Measurements from ENCODE around the gene XG. TPM values are rescaled to one million over a fixed set of nuclear protein-coding genes. Genes with fewer than 3 reads are reported as not detected.
"Not testable (repeated sequence)": the region's sequence is repeated elsewhere in the genome, so short reads cannot be mapped to it uniquely, and the experiment has no call there.

Gene XG
- total RNA-seq = 1 to 10 TPM in 1 of 2 donors, under 1 TPM in 1; 0.38 to 1.0 TPM
- long read RNA-seq, partial matches to known transcripts = 0 of 1 reads
- long read RNA-seq, other reads (novel, unspliced or antisense) = 0 of 1 reads

GRCh38 chrX:2751874-2752300 lies at the start of gene XG:
Gene XG (plus strand): TSS chrX:2752040. CDS start chrX:2752275, 235 bp downstream.
- intact Hi-C loops (cut with DNase I) = not testable (repeated sequence)
- DNase-seq (peak; percentile 24), ATAC-seq (peak; percentile 28 to 57)

DNA sequence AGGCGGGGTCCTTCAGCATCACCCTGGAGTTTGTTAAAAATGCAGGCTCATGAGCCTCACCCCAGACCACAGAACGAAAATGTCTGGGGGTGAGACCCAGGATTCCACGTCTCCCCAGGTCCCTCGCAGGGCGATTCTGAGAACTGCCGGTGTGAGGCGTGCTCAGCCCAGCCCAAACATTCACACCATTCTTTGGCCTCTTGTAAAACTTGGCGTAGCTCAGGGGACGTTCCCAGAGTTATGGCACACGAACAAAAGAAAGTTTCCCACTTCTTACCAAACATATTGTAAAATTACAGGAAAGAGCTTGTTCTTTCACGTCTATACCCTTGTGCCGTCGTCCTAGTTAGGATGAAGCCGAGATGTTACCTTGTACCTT lies 47.9 kb upstream of the XG start:
- DNase-seq (peak; percentile 36), ATAC-seq (peak; percentile 50 to 65)
- intact Hi-C loops (cut with DNase I) = no loop called here

DNA sequence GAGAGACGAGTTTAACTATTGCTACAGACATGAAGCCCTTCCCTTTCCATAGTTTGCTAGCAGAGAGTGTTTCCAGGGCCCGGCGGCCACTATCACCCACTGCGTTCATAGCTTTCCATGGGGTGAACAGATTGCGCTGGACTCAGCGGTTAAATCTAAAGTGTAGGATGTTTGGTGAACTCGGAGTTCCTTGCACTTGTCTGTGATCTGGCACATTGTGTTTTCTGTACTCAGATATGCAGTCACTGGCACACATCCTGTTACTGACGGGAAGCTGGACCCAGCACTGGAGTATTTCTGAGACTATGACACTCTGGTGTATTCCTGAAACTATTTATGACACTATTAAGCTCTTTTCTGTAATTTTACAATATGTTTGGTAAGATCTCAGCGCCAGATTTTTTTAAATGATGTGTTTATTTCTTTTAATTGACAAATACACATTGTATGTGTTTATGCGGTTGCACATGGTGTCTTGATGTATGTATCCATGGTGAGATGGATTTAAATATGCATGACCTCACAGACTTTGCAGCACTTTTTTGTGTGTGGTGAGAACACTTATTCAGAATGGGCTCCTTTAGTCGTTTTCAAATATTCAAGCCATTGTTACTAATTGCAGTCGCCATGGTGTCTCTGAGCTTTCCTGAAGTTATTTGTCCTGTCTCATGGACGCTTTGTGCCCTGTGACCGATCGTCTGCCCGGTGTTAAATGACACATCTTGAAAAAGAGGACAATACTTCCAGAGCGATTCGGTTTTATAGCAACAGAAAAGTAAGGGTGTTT lies 46.6 kb upstream of the XG start:
- peak; percentile 62 to 69 for ATAC-seq
- DNase-seq = peak; percentile 59
- intact Hi-C loops (cut with DNase I) = no loop called here

DNA sequence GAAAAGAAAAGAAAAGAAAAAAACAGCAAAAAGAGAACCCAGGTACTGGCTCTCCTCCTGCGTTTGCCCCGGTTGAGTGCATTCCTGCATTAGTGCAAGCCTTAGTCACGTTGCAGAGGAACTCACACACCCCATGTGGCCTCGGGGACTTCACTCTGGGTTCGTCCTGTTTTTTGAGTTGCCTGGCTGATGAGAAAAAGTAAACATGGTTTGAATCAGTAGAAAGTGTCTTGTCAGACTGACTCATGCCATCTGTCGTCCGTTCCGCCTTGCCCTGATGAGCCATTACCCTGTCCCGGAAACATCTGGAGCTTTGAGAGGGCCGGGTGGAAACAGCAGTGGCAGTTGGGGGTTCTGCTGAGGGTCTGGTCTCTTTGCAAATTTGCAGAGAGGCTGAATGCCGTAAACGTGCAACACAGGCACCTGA lies 44.5 kb upstream of the XG start:
- peak; percentile 54 for DNase-seq
- intact Hi-C loops (cut with DNase I) = no loop called here
- peak; percentile 13 to 57 for ATAC-seq

DNA sequence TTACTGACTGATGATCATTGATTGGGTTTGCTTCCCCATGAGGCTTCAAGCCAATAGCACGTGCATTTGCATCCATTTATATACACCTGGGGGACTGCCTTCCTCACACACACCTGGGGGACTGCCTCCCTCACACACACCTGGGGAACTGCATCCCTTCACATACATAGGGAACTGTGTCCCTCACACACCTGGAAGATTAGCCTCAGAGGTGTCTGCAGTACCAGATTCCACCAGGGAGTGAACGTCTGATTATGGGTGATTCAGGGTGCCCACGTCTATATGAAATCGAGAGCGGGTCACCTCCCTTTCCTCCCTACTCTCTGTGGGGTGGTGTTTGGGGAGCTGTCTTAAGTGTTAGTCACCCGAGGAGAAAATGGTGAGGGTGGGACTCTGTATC lies 43.8 kb upstream of the XG start:
- no peak for ATAC-seq
- intact Hi-C loops (cut with DNase I) = no loop called here
- no peak for DNase-seq

DNA sequence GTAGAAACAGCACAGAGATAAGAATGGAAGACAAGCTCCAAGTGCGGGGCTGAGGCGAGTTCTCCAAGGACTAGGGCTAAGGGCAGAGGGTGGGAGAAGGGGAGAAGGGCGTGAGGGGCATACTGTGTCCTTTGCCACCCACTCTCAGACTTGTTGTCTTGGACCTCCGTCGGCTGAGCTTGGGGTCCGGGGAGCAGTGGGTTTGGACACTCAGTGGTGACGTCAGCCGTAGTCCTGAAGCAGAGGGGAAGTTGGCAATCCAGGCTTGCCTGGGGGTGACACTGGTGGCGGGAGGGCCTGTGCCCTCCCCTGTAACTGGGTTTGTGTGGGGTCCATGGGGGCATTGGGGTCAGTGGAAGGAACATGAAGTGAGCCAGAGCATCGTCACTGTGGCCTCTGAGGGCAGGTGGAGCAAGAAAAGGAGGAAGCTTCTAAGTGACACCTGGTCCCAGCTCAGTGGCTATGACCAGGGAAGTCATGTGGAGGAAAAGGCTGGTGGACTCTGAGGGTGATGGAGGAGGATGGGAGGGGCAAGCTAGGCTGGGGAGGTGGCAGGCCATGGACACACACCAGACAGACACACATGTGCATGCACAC lies 43.1 kb upstream of the XG start:
- intact Hi-C loops (cut with DNase I) = no loop called here
- no peak for ATAC-seq
- DNase-seq = no peak

- no peak for ATAC-seq
- no peak for DNase-seq
- intact Hi-C loops (cut with DNase I) = no loop called here
Measured at GRCh38 chrX:2709556-2709955, 42.3 kb upstream of the XG start.

DNA sequence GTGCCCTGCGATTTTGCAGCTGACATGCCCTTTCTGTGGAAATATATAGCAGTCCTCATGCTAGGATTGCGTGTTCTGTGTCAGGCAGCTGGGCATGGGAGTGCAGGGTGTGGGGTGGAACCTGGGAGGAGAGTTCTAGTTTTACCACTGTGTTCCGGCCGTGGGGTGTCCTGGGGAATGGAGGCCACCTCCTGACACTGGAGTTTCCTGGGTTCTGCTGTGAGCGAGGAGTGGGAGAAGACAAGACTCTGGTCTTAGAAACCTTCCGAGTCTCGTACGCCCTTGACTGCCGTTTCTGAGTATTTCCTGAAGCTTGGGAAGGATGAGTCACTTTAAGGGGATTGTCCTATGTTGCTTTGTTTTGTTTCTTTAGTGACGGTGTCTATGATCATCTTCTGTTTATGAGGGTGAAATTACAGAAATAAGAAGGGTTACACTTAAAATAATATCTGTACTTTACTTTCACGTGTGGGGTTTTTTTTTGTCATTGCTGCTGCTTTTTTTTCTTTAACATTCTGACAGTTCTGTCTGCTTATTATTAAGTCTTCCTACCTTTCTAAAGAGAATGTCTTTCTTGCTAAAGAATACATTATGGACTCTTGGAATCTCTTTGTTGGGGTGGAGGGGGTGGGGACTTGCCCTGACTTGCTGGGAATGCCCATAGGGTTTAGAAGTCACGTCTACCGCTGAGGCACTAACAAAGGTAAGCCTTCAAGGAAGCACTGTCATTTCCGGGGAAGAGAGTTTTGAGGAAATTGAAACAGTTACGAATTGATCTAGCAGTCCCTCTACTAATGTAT lies 41.6 kb upstream of the XG start:
- peak; percentile 21 to 56 for ATAC-seq
- intact Hi-C loops (cut with DNase I) = loop anchor here in 1 of 2 donors (1.0 kb wide), 1 partner anchor 19 kb away; the partner anchor contains the start of gene CD99

GRCh38 chrX:2711441-2711840 lies 40.4 kb upstream of the XG start:
- DNase-seq (no peak), ATAC-seq (no peak)
- intact Hi-C loops (cut with DNase I) = no loop called here

More for the DNA sequence above, 41.6 kb upstream of the XG start:
- no peak for DNase-seq

- no peak for ATAC-seq
- no peak for DNase-seq
- intact Hi-C loops (cut with DNase I) = no loop called here
Measured at GRCh38 chrX:2712428-2712827, 39.4 kb upstream of the XG start.

DNA sequence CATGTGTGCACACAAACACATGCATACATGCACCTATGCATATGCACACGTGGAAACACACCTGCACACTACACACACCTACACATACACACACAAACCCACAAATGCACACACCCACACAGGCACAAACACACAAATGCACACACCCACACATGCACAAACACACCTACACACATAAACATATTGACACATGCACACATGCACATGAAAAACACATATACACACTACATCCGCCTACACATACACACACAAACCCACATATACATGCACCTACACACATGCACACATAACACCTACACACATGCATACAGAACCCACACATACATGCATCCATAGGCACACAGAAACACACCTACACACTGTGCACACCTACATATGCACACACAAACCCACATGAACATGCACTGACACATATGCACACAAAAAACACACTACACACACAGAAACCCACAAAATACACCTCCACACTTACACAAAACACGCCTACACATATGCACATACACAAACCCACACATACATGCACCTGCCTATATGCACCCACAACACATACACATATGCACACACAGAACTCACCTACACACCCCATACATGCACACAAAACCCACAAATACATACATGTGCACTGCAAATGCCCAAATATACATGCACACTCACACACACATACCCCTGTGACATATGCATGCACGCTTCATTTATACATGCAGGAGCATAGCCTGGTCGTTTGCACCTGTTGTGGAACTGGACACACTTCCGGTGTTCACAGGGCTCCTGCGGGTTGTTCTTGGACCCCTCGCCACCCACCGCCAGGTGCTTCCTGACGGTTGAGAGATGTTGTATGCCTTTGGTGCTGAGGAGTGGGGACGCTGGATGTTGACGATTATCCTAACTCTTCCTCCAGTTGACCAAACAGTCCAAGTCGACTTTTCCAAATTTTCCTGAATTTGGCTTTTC lies 38.7 kb upstream of the XG start:
- ATAC-seq (no peak), DNase-seq (no peak)
- intact Hi-C loops (cut with DNase I) = no loop called here

- ATAC-seq = no peak
Measured at GRCh38 chrX:2714551-2714950, 37.3 kb upstream of the XG start.

GRCh38 chrX:2715066-2715600 lies 36.7 kb upstream of the XG start:
- no peak for ATAC-seq
- intact Hi-C loops (cut with DNase I) = no loop called here

More at GRCh38 chrX:2714551-2714950, 37.3 kb upstream of the XG start:
- DNase-seq = no peak
- intact Hi-C loops (cut with DNase I) = no loop called here

DNA sequence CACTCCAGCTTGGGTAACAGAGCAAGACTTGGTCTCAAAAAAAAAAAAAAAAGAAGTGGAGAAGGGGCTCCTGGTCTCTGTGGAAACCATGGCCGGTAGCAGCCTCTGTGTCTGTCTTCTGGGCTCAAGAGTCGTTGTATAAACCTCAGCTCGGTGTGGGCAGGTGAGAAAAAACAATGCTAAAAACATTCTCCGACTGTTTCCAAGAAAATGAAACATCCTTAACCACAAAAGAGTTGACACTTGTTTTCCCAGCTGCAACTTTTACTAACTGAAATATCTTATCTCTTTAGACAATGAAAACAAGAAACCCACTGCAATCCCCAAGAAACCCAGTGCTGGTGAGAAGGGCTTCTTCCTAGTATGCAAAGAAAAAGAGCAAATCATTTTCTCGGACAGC lies 34.5 kb upstream of the XG start:
- ATAC-seq (no peak), DNase-seq (no peak)
- intact Hi-C loops (cut with DNase I) = no loop called here

More at GRCh38 chrX:2715066-2715600, 36.7 kb upstream of the XG start:
- DNase-seq = no peak

GRCh38 chrX:2718821-2719220 lies 33.0 kb upstream of the XG start:
- intact Hi-C loops (cut with DNase I) = no loop called here
- no peak for ATAC-seq

GRCh38 chrX:2719774-2720447 lies 31.9 kb upstream of the XG start:
- ATAC-seq (no peak), DNase-seq (no peak)
- intact Hi-C loops (cut with DNase I) = no loop called here

More at GRCh38 chrX:2718821-2719220, 33.0 kb upstream of the XG start:
- no peak for DNase-seq

DNA sequence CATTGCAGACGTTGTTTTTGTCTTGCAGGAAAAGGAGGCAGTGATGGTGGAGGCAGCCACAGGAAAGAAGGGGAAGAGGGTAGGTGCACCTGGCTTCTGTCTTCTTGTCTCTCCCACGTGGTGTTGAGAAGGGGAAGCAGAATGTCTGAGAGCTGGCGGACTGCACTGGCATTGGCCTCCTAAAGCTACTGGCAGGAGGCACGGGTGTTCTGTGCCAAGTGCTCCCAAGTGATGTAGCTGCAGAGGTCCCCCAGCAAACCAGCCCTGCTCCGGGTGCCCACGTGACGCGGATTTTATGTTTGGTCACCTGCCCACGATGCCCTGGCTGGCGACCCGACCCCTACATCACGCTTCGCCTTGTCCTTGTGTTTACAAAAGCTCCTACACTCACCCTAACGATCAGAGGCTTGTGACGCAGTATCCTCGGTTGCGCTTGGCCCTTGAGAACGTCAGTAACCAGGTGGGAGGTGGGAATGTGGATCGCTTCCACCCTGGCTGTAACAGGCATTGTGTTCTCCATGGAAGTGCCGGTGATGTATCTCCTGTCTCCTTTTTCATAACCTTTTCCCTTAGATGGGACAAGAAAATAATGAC lies 28.5 kb upstream of the XG start:
- ATAC-seq = no peak
- intact Hi-C loops (cut with DNase I) = no loop called here
- DNase-seq = no peak
